Suppressor macrophage (primary cell): ENCODE measurements around the gene NCOA1.
A peak's percentile ranks its signal among the peaks of the same experiment; 100 is the strongest.

Experiments used
- DNase-seq, 4 experiments: peaks; one replicate each; pipeline ENCODE4 v3.0.0-alpha.2; 2020 to 2022

Gene NCOA1

DNA sequence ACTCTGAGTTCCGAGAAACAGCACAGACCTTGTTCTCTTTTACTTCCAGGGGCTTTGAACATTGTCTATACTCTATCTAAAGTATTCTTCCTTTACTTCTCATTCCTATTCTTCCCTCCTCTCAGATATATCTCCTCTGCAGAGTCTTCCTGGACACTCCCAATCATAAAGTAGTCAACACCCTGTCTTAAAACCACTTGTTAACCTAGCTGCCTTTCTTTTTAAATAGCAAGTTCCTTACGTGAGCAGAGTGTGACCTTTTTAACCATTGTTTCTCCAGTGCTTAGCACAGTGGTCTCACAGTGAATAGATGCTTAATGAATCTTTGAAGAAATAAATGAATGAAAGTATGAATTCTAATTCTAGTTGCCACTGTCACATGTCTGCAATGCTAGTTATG is 254.8 kb downstream of the NCOA1 start:
- DNase-seq = no peak

DNA sequence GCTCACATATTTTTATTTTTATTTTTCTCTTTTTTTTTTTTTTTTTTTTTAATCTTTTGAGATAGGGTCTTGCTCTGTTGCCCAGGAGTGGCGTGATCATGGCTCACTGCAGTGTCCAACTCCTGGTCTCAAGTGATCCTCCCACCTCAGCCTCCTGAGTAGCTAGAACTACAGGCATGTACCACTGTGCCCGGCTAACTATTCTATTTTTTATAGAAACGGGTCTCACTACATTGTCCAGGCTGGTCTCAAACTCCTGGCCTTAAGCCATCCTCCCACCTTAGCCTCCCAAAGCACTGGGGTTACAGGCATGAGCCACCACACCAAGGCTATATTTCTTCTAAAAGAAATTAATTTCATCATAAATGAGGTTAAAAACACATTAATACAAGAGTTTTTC is 256.2 kb downstream of the NCOA1 start:
- no peak for DNase-seq

GRCh38 chr2:24749069-24749691 is 258.1 kb downstream of the NCOA1 start:
- DNase-seq = no peak

DNA sequence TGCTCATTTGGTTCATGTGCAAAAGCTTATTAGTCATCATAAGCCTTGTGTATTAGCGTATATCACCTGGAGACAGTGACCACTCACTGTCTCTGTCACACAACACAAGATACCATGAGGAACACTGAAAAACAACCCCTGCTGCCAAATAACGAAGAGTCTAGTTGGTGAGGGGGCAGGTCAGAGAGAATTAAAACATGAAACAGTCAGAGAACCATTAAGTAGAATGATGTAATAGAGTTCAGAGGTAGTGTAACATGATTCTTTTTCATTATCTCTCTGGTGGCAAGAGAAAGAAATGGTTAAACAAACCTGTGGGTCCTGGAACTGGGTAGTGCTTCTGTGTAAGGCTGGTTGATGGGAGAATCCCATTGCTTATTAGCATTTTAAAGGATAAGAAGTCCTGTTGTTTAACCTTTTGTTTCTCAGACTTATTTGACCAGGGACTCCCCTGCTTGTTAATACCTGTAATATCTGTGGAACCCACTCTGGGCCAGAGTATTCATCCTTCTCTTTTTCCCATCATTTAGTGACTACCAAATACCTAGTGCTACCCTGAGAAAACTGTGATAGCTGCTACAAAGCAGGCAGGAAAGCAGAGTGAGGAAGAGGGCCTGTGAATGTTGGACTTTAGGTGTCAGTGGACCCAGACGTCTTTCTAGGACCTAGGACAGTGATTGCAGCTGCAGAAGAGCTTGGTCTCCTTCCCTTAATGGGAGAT is 264.1 kb downstream of the NCOA1 start:
- no peak for DNase-seq

- DNase-seq = no peak
Measured at GRCh38 chr2:24756789-24757188, 265.7 kb downstream of the NCOA1 start.

DNA sequence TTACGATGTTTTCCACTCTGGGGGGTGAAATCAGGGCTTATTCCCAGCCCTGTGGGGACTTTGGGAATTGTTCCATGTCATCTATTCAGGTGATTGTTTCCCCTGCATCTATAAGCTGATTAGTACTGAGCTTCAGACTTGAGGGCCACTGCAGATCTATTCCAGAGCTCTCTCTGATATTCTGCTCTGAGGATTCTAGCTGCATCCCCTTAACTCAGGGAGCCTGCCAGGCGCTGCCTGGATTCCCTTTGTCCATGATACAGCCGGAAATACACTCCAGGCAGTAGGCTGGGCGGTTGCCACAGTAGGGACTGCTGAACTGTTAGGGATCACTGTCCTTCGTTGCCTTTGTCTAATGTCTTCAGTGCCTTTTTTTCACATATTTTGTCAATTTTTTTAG is 270.8 kb downstream of the NCOA1 start:
- no peak for DNase-seq

DNA sequence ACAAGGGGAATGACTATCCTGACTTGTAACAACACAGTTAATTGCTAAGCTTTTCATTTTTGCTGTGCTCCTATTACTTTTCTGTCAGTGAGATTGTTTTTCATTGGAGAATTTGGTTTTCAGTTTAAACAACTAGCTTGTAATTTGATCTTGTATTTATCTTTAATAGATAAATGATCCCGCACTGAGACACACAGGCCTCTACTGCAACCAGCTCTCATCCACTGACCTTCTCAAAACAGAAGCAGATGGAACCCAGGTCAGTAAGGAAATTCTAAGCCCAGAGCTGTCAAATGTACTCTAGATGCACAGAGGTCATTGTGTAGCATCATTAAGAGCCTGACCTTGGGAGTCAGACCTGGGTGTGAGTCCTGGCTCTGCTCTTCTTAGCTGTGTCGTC is 271.5 kb downstream of the NCOA1 start:
- no peak for DNase-seq

- no peak for DNase-seq
Measured at GRCh38 chr2:24763843-24764242, 272.8 kb downstream of the NCOA1 start.

GRCh38 chr2:24766609-24767008 is 275.6 kb downstream of the NCOA1 start:
- DNase-seq = no peak

GRCh38 chr2:24768013-24768412 is 277.0 kb downstream of the NCOA1 start:
- DNase-seq = no peak

- no peak for DNase-seq
Measured at GRCh38 chr2:24768601-24769000, 277.5 kb downstream of the NCOA1 start.

DNA sequence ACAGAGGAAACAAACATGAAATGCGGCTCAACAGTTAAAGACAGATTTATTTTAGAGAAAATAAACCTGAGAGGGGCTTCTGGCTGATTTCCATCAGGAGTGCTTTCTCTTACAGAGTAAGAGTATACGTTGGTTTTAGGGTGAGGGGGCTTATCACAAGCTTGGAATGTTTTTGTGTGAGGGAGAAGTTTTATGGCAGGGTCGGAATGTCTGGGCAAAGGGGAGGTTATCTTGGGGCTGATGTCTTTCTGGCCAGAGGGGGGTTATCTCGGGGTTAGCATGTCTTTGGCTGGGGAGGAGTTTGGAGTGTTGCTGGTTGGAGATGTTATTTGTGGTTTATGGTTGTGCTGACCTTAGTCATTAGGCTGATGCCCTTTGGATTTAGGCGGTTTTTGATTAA is 280.0 kb downstream of the NCOA1 start:
- DNase-seq = no peak

GRCh38 chr2:24771764-24772586 is 280.9 kb downstream of the NCOA1 start:
- DNase-seq = no peak

GRCh38 chr2:24774373-24774772 is 283.3 kb downstream of the NCOA1 start:
- no peak for DNase-seq

- DNase-seq = peak; percentile 34 to 66 (median 48)
Measured at GRCh38 chr2:24779116-24779515, 288.1 kb downstream of the NCOA1 start.

DNA sequence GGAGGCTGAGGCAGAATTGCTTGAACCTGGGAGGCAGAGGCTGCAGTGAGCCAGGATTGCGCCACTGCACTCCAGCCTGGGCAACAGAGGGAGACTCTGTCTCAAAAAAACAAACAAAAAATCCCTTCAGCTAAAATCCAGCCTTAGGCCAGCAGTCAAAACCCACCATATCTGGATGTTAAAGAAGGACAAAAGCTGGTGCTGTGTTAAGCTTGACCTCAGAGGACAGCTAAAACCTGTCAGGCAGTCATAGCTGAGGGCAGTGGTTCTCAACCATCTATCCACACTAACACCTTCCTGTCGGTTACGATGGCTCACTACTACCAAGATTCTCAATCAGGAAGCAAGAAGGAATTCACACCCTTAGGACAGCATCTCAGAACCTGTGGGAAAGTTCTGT is 292.6 kb downstream of the NCOA1 start:
- no peak for DNase-seq

DNA sequence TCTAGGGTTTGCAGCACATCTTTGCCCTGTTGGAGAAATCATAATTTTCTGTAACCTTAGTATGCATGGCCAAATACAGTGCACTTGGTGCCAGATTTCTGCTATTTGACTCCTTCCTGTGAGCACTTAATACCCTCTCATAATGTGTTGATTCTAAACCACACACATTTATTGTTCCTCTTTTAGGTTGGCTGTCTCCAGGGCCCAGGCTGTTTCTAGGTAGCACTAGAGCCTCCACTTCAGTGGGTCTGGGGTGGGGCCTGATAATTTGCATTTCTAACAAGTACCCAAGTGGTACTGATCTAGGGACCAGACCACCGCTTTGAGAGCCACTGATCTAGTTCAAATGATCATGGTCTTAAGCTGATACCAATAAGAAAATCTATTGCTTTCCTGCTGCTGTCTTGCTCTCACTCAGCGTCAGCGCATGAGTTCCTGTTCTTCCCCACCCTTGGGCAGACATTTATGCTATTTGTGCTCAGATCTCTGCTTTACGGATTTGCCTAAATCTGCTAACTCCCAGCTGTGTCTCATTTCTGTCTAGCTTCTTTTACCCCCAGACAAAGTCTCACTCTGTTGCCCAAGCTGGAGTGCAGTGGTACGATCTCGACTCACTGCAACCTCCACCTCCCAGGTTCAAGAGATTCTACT is 294.7 kb downstream of the NCOA1 start:
- peak; percentile 39 to 67 (median 56) for DNase-seq

GRCh38 chr2:24787532-24787931 is 296.5 kb downstream of the NCOA1 start:
- no peak for DNase-seq

DNA sequence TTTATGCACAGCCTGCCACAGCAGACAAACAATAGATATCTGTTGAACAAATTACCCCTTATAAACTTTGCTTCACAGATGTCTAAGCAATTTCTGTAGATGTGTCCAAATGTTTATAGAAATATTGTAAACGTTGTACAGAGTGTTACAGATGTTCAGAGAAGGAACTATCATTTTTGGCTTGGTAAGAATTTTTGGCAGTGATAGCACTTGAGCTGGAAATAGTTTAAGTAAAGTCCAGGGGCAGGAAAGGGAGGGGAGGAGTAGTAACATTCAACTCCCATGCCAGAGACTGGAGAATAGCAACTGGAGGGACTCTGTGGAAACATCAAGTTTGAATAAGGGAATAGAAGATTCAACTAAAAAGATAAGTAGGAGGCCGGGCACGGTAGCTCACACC is 297.8 kb downstream of the NCOA1 start:
- no peak for DNase-seq

- DNase-seq = no peak
Measured at GRCh38 chr2:24791452-24791851, 300.4 kb downstream of the NCOA1 start.

DNA sequence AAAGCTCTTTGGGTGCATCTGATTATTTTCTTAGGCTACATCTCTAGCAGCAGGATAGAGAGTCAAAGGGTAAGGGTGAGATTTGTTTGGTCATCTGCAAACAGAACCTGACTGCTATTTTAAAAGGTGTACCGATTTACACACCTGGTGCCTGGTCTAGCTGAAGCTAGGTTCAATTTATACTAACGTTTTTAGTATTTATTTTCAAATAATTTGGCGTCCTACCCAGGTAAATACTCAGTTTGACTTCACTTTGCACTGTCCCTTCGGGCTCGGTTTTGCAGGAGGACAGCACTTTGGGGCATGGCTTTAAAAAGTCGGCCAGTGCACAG is 301.5 kb downstream of the NCOA1 start:
- DNase-seq = no peak

DNA sequence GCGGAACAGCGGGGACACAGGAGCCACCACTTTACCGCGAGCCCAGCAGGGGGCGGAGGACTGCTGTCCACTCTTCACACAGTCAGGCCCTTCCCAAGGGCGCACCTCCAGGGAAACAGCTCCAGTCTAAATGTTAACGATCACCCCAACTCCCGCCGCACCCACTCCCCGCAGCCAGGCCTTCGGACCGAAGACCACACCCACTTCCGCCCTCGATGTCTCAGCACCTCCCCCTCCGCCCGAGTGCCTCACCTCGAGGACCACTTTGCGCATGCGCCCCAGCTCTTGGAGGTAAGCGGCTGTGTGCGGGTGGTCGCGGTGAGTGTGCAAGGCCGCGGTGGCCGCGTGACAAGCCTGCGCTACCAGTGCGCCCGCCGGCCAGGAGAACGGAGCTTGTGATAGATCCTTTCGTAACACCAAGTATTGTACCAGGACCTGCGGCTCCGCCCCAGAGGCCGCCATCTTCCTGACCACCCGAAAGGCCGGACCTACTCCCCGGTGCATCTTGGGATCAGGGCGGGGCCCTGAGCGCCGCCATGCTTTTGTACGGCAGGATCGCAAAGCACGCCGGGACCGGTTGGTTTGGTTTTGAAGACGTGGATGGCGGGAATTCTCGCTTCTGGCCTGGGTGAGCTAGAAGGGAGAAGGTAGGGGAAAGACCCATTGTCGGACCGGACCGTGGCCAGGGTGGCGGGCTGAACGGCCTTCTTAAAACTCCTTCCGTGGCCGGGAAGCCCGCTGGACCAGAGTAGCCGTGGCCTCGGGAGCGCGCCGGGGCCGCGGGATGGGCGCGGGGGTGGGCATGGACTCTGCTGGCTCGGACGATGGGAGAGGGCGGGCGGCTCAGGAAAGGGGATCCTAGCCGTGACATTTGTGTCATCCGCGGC is 302.1 kb downstream of the NCOA1 start, which contains the start of the genes CENPO and PTRHD1:
TSS of gene CENPO (plus strand) at position 552 of the 887 bp plus-strand sequence. CDS start 495 bp downstream, outside the sequence.
TSS of gene PTRHD1 (minus strand) at position 518 of the 887 bp plus-strand sequence. CDS start at position 504, 14 bp downstream.
- DNase-seq = peak; percentile 96 to 98 (median 98)
